ENCODE measurements around the gene TIMP2. TPM values are rescaled to one million over a fixed set of nuclear protein-coding genes. Genes with fewer than 3 reads are reported as not detected.

The TIMP2 gene
- total and polyA plus RNA-seq, 2 of the 13 experiments (the other 11 are each of a cell fraction or from before 2014, with no cell fraction given) = 3.8 to 8.5 TPM

GRCh38 chr17:78970834-78971755 is 45.9 kb upstream of the TIMP2 start (continued):
- TF ChIP-seq, protein P1, sequence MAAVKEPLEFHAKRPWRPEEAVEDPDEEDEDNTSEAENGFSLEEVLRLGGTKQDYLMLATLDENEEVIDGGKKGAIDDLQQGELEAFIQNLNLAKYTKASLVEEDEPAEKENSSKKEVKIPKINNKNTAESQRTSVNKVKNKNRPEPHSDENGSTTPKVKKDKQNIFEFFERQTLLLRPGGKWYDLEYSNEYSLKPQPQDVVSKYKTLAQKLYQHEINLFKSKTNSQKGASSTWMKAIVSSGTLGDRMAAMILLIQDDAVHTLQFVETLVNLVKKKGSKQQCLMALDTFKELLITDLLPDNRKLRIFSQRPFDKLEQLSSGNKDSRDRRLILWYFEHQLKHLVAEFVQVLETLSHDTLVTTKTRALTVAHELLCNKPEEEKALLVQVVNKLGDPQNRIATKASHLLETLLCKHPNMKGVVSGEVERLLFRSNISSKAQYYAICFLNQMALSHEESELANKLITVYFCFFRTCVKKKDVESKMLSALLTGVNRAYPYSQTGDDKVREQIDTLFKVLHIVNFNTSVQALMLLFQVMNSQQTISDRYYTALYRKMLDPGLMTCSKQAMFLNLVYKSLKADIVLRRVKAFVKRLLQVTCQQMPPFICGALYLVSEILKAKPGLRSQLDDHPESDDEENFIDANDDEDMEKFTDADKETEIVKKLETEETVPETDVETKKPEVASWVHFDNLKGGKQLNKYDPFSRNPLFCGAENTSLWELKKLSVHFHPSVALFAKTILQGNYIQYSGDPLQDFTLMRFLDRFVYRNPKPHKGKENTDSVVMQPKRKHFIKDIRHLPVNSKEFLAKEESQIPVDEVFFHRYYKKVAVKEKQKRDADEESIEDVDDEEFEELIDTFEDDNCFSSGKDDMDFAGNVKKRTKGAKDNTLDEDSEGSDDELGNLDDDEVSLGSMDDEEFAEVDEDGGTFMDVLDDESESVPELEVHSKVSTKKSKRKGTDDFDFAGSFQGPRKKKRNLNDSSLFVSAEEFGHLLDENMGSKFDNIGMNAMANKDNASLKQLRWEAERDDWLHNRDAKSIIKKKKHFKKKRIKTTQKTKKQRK (IDR thresholded peaks at IDR 0.05; ENCODE audit: low read length) = no peak
- no peak for TF ChIP-seq MBNL3 (CRISPR knock-in tag; conservative IDR thresholded peaks at IDR 0.05)
- no peak for TF ChIP-seq ZNF784 (CRISPR knock-in tag; IDR thresholded peaks at IDR 0.05; ENCODE audit: borderline replicate concordance)
- TF ChIP-seq, protein P2, sequence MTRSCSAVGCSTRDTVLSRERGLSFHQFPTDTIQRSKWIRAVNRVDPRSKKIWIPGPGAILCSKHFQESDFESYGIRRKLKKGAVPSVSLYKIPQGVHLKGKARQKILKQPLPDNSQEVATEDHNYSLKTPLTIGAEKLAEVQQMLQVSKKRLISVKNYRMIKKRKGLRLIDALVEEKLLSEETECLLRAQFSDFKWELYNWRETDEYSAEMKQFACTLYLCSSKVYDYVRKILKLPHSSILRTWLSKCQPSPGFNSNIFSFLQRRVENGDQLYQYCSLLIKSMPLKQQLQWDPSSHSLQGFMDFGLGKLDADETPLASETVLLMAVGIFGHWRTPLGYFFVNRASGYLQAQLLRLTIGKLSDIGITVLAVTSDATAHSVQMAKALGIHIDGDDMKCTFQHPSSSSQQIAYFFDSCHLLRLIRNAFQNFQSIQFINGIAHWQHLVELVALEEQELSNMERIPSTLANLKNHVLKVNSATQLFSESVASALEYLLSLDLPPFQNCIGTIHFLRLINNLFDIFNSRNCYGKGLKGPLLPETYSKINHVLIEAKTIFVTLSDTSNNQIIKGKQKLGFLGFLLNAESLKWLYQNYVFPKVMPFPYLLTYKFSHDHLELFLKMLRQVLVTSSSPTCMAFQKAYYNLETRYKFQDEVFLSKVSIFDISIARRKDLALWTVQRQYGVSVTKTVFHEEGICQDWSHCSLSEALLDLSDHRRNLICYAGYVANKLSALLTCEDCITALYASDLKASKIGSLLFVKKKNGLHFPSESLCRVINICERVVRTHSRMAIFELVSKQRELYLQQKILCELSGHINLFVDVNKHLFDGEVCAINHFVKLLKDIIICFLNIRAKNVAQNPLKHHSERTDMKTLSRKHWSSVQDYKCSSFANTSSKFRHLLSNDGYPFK (CRISPR knock-in tag; IDR thresholded peaks at IDR 0.05; ENCODE audit: borderline replicate concordance) = no peak
- TF ChIP-seq CHD4 (IDR thresholded peaks at IDR 0.05; ENCODE audit: borderline replicate concordance, low read length) = 0 out of 2 replicates have a peak, but pooled peaks have one; percentile 35
- no peak for TF ChIP-seq KDM2A (CRISPR knock-in tag; IDR thresholded peaks at IDR 0.05; ENCODE audit: borderline replicate concordance, low read depth)
- TF ChIP-seq ZNF282 (IDR thresholded peaks at IDR 0.05; ENCODE audit: partially characterized antibody) = no peak
- peak; percentile 91 for TF ChIP-seq STAG1 (CRISPR knock-in tag; IDR thresholded peaks at IDR 0.05)
- peak; percentile 39; the same call in 1 of the 2 replicates for TF ChIP-seq NPAS2 (CRISPR knock-in tag; IDR thresholded peaks at IDR 0.05; ENCODE audit: borderline replicate concordance)
- no peak for TF ChIP-seq PAWR (CRISPR knock-in tag; IDR thresholded peaks at IDR 0.05; ENCODE audit: borderline replicate concordance)
- TF ChIP-seq ZNF569 (CRISPR knock-in tag; IDR thresholded peaks at IDR 0.05; ENCODE audit: borderline replicate concordance) = no peak
- peak; percentile 56; the same call in 1 of the 2 replicates for TF ChIP-seq POGZ (CRISPR knock-in tag; IDR thresholded peaks at IDR 0.05)
- TF ChIP-seq ZNF431 (CRISPR knock-in tag; IDR thresholded peaks at IDR 0.05; ENCODE audit: borderline replicate concordance, low read depth) = 0 out of 2 replicates have a peak, but pooled peaks have one; percentile 22
- peak; percentile 94 for TF ChIP-seq SMC3 (IDR thresholded peaks at IDR 0.05; ENCODE audit: low read length)
- TF ChIP-seq PHF5A (CRISPR knock-in tag; IDR thresholded peaks at IDR 0.05; ENCODE audit: low read depth, unreplicated experiment) = peak; percentile 35
- TF ChIP-seq ATF7-NPFF (CRISPR knock-in tag; IDR thresholded peaks at IDR 0.05; ENCODE audit: low read depth) = no peak
- TF ChIP-seq, protein P3, sequence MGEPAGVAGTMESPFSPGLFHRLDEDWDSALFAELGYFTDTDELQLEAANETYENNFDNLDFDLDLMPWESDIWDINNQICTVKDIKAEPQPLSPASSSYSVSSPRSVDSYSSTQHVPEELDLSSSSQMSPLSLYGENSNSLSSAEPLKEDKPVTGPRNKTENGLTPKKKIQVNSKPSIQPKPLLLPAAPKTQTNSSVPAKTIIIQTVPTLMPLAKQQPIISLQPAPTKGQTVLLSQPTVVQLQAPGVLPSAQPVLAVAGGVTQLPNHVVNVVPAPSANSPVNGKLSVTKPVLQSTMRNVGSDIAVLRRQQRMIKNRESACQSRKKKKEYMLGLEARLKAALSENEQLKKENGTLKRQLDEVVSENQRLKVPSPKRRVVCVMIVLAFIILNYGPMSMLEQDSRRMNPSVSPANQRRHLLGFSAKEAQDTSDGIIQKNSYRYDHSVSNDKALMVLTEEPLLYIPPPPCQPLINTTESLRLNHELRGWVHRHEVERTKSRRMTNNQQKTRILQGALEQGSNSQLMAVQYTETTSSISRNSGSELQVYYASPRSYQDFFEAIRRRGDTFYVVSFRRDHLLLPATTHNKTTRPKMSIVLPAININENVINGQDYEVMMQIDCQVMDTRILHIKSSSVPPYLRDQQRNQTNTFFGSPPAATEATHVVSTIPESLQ (CRISPR knock-in tag; conservative IDR thresholded peaks at IDR 0.05) = 0 out of 2 replicates have a peak, but pooled peaks have one; percentile 58
- TF ChIP-seq ZC3H13 (CRISPR knock-in tag; IDR thresholded peaks at IDR 0.05) = peak; percentile 92
- TF ChIP-seq FOXK1 (CRISPR knock-in tag; IDR thresholded peaks at IDR 0.05; ENCODE audit: borderline replicate concordance, low read depth) = peak; percentile 42; the same call in 1 of the 2 replicates
